GM21423 (cell line): ENCODE measurements around the gene FOSB.

Source experiments
- ATAC-seq: cut with Tn5 transposase; IDR thresholded peaks from one replicate; pipeline ENCODE4 v1.9.1; 2021; ENCODE audit warnings: mild to moderate bottlenecking, moderate library complexity; ENCODE audit not compliant: unreplicated experiment

Gene FOSB

GRCh38 chr19:45442408-45442777 lies 25.4 kb upstream of the FOSB start:
- ATAC-seq = no peak

- ATAC-seq = no peak
These were observed 24.9 kb upstream of the FOSB start for GRCh38 chr19:45442778-45443461.

- ATAC-seq = no peak
These were observed 24.1 kb upstream of the FOSB start for GRCh38 chr19:45443462-45444317.

GRCh38 chr19:45444318-45445041 lies 23.3 kb upstream of the FOSB start:
- peak; percentile 41 for ATAC-seq

GRCh38 chr19:45445139-45445538 lies 22.7 kb upstream of the FOSB start:
- no peak for ATAC-seq

- ATAC-seq = no peak
These were observed 21.5 kb upstream of the FOSB start for GRCh38 chr19:45446295-45446694.

GRCh38 chr19:45446944-45447343 lies 20.9 kb upstream of the FOSB start:
- no peak for ATAC-seq

GRCh38 chr19:45448425-45448756 lies 19.4 kb upstream of the FOSB start:
- no peak for ATAC-seq

GRCh38 chr19:45448887-45449299 lies 18.9 kb upstream of the FOSB start:
- ATAC-seq = no peak

- no peak for ATAC-seq
These were observed 17.8 kb upstream of the FOSB start for GRCh38 chr19:45450012-45450333.

GRCh38 chr19:45451131-45451849 lies 16.5 kb upstream of the FOSB start:
- ATAC-seq = no peak

GRCh38 chr19:45451850-45452387 lies 15.9 kb upstream of the FOSB start:
- no peak for ATAC-seq

- ATAC-seq = peak; percentile 47
These were observed 11.9 kb upstream of the FOSB start for GRCh38 chr19:45455707-45456499.

GRCh38 chr19:45456500-45456815 lies 11.3 kb upstream of the FOSB start:
- no peak for ATAC-seq

- ATAC-seq = no peak
These were observed 10.0 kb upstream of the FOSB start for GRCh38 chr19:45457776-45458175.

GRCh38 chr19:45460807-45461347 lies 6.9 kb upstream of the FOSB start:
- ATAC-seq = no peak

GRCh38 chr19:45462174-45462573 lies 5.6 kb upstream of the FOSB start:
- no peak for ATAC-seq

GRCh38 chr19:45463241-45463640 lies 4.6 kb upstream of the FOSB start:
- no peak for ATAC-seq

GRCh38 chr19:45464274-45464673 lies 3.5 kb upstream of the FOSB start:
- no peak for ATAC-seq

GRCh38 chr19:45464852-45465441 lies 2.8 kb upstream of the FOSB start:
- ATAC-seq = no peak
